Astrocyte (in vitro differentiated cells and primary cell): Measurements from ENCODE around the gene UQCRQ.

ENCODE experiments used
- EZH2 ChIP-seq: IDR thresholded peaks from 2 replicates; pipeline ENCODE4 v1.6.1; 2012; ENCODE audit warnings: mild to moderate bottlenecking, low read length, inconsistent platforms; ENCODE audit not compliant: insufficient read depth
- TF ChIP-seq, protein P1 (sequence below): IDR thresholded peaks from 2 replicates; pipeline ENCODE4 v1.5.1; 2011; ENCODE audit warnings: low read depth, mild to moderate bottlenecking, inconsistent platforms, low read length, moderate library complexity; ENCODE audit not compliant: insufficient read depth

DNA sequence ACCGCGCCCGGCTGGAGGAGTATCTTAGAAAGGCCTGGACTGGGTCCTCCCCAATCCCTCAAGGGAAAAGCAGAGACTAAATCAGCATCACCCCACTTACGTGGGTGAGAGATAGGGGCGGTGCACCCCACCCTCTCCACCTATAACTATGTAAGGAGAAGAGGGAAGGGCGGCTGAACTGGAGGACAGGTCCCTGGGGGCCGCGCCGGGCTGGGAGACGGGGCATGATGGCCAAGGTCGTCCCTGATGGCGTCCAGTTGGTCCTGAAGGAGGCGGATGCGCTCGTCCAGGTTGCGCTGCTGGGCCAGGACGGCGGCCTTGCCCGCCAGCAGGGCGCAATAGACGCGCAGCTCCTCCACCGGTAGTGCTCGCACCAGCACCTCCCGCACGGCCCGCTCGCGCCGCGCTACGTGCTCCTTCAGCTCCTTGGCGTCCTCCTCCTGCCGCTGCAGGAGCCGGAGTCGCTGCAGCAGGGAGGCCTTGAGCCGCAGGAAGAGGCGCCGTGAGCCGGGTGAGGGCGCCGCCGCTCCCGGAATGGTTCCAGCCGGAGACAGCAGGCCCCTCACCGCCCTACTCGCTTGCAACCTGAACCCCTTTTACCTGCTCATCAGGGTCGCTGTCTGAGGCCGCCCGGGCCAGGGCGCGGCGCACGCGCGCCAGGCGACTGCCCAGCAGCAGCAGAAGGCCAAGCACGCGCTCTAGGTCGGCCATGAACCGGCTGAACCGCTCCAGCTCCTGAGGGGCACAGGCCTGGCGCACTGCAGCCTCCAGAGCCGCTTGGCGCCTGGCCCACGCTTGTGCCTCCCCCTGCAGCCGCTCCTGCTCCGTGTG is 43.6 kb upstream of the UQCRQ start:
- TF ChIP-seq, protein P1, sequence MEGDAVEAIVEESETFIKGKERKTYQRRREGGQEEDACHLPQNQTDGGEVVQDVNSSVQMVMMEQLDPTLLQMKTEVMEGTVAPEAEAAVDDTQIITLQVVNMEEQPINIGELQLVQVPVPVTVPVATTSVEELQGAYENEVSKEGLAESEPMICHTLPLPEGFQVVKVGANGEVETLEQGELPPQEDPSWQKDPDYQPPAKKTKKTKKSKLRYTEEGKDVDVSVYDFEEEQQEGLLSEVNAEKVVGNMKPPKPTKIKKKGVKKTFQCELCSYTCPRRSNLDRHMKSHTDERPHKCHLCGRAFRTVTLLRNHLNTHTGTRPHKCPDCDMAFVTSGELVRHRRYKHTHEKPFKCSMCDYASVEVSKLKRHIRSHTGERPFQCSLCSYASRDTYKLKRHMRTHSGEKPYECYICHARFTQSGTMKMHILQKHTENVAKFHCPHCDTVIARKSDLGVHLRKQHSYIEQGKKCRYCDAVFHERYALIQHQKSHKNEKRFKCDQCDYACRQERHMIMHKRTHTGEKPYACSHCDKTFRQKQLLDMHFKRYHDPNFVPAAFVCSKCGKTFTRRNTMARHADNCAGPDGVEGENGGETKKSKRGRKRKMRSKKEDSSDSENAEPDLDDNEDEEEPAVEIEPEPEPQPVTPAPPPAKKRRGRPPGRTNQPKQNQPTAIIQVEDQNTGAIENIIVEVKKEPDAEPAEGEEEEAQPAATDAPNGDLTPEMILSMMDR: no peak
- no peak for TF ChIP-seq EZH2
